NCI-H2029 treated with DMSO at 0.1 percent for 48 hours (cell line): ENCODE data around the gene ASMTL.
"Not testable (repeated sequence)": the region's sequence is repeated elsewhere in the genome, so short reads cannot be mapped to it uniquely, and the experiment has no call there.

Source experiments
- DNase-seq: peaks from one replicate; lab custom pipeline; 2025; lab: John Stamatoyannopoulos, UW

The ASMTL gene

DNA sequence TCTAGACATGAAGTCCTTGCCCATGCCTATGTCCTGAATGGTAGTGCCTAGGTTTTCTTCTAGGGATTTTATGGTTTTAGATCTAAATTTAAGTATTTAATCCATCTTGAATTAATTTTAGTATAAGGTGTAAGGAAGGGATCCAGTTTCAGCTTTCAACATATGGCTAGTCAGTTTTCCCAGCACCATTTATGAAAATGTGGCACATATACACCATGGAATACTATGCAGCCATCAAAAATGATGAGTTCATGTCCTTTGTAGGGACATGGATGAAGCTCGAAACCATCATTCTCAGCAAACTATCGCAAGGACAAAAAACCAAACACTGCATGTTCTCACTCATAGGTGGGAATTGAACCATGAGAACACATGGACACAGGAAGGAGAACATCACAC, 29.8 kb upstream of the ASMTL start:
- not testable (repeated sequence) for DNase-seq

DNA sequence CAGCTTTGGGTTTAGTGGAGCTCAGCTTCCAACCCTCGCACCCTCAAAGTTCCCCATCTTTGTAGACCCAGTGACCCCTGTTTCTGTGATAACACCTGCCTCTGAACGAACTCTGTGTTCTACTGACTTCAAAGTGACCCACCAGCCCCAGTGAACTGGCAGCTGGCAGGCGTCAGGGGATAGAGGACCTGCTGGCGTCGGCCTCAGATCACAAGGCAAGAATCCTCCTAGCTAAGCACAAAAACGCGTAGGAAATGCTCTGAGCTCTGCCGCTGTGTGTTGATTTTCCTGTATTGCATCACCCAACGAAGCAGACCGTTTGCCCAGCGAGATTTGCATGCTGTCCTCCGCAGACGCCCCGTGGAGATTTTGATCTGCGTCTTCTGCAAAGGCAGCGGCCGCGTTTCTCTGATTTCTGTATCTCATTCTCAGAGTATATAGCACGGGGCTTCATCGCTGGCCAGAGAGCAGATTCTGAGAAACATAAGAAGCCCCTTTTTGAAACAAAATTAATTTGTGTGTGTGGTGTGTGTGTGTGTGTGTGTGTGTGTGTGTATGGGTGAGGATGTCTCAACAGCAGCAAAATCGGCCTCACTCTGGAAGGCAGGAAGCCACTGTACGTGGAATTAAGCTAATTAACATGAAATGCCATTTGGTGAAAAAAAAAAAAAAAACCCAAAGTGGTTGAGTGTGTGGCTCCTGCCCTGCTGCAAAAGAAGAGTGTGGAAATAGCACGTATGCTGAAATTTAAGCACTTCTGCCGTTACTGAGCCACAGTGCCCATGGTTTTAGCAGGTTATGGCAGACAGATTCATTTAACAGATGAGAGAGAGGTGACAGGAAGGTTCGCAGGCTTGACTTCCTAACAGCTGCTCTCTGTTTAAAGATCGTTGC, 29.2 kb upstream of the ASMTL start:
- DNase-seq = no peak

DNA sequence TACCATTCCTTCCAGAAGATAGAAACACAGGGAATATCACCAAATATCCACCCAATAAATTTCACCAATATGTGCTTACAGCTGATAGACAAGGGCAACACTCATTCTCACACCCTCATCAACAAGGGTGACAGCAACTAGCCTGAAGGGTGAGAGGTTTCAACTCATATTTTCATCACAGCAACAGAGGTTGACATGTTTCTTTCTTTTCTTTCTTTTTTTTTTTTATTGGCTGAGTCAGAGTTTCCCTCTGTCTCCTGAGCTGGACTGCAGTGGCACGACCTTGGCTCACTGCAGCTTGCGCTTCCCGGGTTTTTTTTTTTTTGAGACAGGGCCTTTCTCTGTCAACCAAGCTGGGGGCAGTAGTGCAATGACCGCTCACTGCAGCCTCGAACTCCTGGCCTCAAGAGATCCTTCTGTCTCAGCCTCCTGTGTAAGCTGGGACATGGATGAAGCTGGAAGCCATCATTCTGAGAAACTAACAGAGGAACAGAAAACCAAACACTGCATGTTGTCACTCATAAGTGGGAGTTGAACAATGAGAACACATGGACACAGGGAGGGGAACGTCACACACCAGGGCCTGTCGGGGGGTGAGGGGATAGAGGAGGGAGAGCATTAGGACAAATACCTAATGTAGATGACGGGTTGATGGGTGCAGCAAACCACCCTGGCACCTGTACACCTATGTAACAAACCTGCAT, 27.5 kb upstream of the ASMTL start:
- DNase-seq = no peak

DNA sequence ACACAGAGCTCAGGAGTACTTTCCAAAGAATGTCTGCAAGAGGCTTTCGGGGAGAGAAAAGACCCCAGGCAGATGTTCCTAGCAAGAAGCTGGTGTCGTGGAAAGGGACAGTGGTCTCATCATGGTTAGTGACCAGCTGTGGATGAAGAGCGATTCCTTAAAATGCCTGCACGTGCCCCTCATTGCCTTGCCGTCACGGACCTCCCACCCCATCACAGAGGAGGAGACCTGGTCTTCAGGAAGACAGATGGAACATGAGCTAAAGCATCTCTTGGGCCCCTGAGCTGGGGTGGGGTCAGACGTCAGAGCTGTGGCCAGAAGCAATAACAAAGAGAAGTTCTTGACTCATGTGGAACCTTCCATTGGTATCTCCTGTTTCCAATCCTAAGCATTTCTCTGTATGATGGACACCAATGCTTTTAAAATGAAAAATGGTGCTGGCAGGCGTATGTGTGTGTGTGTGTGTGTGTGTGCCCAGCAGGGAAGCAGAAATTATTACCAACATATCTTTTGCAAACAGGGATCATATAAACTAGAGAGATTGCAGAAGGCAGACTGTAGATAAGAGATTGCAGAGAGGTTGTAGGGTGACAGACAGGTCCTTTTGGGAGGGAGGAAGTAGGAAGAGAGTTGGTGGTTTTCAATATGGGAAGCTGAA, 25.2 kb upstream of the ASMTL start:
- DNase-seq = no peak

DNA sequence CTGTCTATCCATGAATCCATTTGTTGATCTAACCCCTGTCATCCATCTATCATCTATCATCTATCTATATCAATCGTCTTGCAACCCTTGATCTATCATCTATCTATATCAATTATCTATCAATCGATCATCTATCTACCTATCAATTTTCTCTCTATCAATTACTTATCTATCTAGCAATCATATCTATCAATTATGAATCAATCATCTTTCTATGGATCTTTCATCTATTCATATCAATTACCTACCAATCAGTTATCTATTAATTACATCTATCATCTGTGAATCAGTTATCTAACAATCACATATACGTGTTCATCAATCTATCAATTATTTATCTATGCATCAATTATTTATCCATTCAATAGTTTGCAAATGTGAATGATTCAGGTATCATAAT, 24.5 kb upstream of the ASMTL start:
- DNase-seq = no peak

GRCh38 chrX:1476682-1477081, 24.0 kb upstream of the ASMTL start:
- no peak for DNase-seq

DNA sequence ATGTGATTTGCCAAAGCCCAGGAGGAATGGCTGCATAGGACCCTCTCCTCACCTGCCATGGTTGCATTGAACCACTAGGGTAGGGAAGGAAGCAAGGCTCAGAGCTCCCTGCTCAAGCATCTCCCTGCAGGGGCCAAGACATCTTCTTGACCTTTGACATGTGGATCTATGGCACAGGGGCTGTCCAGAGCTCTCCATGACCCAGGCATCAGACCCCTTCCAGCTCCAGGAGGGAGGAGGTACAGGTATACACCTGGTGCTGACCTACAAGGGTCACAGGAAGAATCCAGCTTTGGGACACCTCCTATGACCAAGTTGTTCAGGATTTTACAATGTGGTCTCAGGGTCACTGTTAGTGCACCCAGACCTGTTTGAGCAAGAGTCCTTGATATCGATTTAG, 23.2 kb upstream of the ASMTL start:
- no peak for DNase-seq

DNA sequence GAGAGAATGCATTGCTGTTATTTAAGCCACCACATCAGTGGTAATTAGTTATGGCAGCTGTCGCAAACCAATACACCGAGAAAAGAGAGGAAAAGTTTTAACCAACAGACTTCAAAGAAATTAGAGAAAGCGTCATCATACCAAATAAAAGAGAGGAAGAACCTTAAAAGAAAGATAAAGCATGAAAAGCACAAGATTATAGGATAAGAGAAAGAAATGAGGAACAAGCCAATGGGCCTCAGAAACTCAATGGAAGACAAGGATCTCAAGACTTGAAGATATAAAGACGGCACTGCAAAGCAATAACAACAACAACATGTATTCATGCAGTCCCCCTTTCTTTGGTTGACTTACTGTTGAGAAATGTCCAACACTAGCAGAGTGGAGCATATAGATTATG, 22.8 kb upstream of the ASMTL start:
- no peak for DNase-seq

GRCh38 chrX:1474593-1474992, 21.9 kb upstream of the ASMTL start:
- not testable (repeated sequence) for DNase-seq

GRCh38 chrX:1472975-1473374, 20.3 kb upstream of the ASMTL start:
- DNase-seq = no peak

- DNase-seq = no peak
Observed at GRCh38 chrX:1468250-1468772, 15.6 kb upstream of the ASMTL start.

GRCh38 chrX:1466971-1467561, 14.4 kb upstream of the ASMTL start:
- no peak for DNase-seq

GRCh38 chrX:1466232-1466661, 13.5 kb upstream of the ASMTL start:
- DNase-seq = no peak

DNA sequence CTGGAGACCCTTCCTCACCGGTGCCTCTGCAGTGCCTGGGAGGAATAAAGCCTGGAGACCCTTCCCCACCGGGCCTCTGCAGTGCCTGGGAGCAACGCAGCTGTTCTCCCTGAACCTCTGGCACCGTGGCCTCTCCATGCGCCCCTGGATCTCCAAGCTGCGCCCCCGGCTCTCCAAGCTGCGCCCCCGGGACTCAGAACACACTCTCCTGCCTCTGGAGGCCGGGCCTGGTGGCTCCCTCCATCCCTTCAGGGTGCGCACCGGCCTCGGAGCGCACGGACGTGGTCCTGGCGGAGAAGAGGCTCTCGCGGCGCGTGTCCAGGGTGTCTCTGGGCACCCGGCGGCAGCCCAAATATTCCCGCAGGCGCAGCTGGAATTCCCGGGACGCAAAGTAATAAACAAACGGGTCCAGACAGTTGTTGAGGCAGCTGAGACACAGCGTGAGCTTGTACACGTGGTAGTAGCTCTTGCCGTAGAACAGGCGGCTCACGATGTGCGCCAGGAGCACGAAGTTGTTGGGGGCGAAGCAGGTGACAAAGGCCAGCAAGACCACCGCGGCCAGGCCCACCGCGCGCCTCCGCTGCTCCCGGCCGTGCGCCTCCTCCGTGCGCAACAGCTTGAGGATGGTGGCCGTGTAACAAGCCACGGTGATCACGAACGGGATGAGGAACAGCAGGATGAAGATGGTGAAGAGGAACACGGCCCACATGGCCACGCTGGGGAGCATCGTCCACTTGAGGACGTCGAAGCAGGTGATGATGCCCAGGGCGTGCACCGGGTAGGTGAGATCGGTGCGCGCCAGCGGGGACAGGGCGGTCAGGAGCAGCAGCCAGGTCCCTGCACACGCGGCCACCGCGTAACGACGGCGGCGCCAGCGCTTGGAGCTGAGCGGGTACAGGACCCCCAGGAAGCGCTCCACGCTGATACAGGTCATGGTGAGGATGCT, 12.8 kb upstream of the ASMTL start:
- DNase-seq = no peak

DNA sequence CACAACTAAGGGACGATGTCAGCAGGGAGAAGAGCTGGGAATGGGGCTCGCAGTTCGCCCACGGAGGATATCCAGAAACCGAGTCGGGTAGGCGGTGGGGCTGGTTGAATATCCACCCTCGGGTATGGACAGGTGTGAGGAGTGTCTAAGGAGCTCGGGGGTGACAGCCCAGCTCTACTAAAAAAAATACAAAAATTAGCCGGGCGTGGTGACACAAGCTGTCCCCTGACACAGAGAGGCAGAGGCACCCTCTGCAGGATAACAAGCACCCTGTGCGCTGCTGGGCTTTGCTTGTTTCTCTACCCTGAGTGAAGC, 12.2 kb upstream of the ASMTL start:
- DNase-seq = no peak

GRCh38 chrX:1464041-1464970, 11.6 kb upstream of the ASMTL start:
- no peak for DNase-seq

DNA sequence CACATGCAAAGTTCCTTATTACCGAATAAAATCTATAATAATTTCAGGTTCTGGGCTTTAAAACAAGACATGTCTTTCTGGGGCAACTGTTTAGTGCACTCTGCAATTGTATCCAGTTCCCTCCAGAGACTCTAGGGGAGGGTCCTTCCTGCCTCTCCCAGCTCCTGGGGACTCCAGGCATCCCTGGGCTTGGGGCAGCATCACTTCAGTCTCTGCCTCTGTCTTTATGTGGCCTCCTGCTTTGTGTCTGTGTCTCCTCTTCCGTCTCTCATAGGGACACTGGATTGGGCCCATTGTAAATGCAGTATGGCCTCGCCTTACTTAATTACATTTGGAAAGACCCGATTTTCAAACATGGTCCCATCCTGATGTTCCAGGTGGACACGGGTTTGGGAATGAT, 10.9 kb upstream of the ASMTL start:
- DNase-seq = no peak

DNA sequence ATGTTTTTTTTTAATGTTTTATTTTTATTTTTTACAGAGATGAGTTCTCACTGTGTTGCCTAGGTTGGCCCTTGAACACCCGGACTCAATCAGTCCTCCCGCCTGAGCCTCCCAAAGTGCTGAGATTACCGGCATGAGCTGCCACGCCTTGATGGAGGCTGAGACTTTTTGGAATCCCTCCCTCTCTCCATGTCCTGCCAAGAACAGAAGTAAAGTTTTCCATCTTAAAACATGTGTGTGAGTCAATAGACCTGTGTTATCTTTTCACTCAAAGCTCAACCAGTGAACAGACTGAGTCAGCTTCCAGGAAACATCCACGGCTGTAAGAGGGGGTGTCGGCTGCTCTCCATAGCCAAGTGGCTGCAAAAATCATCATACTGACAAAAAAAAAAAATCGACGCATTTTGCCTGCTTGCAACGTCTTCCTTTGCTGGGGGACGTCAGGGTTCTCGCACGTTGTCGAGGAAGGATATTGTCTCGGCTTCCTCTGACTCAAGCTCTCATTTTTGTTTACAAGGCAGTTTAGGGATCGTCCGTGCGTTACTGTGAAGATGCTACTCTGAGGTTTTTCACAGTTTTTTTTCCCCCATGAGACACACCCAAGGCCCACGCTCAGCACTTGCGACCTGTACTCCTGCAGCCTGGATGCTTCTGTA, 10.0 kb upstream of the ASMTL start:
- no peak for DNase-seq

GRCh38 chrX:1462110-1462509, 9.4 kb upstream of the ASMTL start:
- DNase-seq = no peak

- no peak for DNase-seq
Observed at GRCh38 chrX:1455948-1456280, 3.2 kb upstream of the ASMTL start.
